DND-41 (cell line): Measurements from ENCODE around the gene ETV5.

Experiments used
- EZH2 ChIP-seq: IDR thresholded peaks from 3 replicates; pipeline ENCODE4 v1.6.1; 2012; ENCODE audit warnings: borderline replicate concordance, low read depth, mild to moderate bottlenecking, moderate library complexity, low read length, inconsistent platforms; ENCODE audit not compliant: severe bottlenecking
- TF ChIP-seq, protein P1 (sequence below): IDR thresholded peaks from 2 replicates; pipeline ENCODE4 v1.5.1; 2012; ENCODE audit warnings: borderline replicate concordance, low read length, moderate library complexity, mild to moderate bottlenecking; ENCODE audit not compliant: poor library complexity, severe bottlenecking; ENCODE audit errors: extremely low read depth

DNA sequence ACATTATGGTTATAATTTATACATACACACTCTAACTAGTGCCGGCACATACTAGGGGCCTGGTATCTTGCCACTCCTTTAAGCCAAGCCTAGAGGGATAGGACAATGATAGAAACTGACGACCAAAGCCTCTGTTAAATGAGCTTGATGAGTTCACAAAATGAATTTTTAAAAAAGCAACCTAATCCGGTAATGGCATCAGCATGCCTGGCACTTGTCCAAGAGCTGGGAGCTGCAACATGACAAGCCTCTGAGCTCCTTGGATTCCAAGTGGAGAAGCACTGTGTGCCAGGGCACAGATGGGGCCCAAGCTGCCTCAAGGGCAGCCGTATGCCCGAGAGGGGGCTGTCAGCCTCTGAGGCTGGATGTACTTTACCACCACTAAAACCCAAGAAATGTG lies 9.7 kb downstream of the ETV5 start:
- TF ChIP-seq, protein P1, sequence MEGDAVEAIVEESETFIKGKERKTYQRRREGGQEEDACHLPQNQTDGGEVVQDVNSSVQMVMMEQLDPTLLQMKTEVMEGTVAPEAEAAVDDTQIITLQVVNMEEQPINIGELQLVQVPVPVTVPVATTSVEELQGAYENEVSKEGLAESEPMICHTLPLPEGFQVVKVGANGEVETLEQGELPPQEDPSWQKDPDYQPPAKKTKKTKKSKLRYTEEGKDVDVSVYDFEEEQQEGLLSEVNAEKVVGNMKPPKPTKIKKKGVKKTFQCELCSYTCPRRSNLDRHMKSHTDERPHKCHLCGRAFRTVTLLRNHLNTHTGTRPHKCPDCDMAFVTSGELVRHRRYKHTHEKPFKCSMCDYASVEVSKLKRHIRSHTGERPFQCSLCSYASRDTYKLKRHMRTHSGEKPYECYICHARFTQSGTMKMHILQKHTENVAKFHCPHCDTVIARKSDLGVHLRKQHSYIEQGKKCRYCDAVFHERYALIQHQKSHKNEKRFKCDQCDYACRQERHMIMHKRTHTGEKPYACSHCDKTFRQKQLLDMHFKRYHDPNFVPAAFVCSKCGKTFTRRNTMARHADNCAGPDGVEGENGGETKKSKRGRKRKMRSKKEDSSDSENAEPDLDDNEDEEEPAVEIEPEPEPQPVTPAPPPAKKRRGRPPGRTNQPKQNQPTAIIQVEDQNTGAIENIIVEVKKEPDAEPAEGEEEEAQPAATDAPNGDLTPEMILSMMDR, result no peak
- TF ChIP-seq EZH2, result no peak
